PC-3 (cell line): ENCODE results near the gene ESCO1. TPM values are rescaled to one million over a fixed set of nuclear protein-coding genes. Genes with fewer than 3 reads are reported as not detected.

Source experiments
- ATAC-seq: fragments of 200-7000 bp; cut with Tn5 transposase; 2 replicates; pipeline ENCODE4 v1.9.1; 2020; ENCODE audit warnings: mild to moderate bottlenecking, moderate library complexity
- BruUV-seq: library from RNA; stranded (reverse); fragments of 400-500 nt; replicated peaks from 2 replicates; lab custom pipeline; 2021; lab: Mats Ljungman, UMichigan
- CTCF ChIA-PET: fragments of 300-600 bp; sonication (Branson Sonifier 250); formaldehyde crosslinking; loops from one replicate; lab custom pipeline; 2022; ENCODE audit warnings: antibody characterized with exemption; lab: Charles Lee
- POLR2A ChIA-PET: fragments of 300-600 bp; sonication (Branson Sonifier 250); formaldehyde crosslinking; loops from one replicate; lab custom pipeline; 2022; ENCODE audit warnings: antibody characterized with exemption; ENCODE audit not compliant: unreplicated experiment; lab: Charles Lee
- DNase-seq: peaks from one replicate; pipeline ENCODE4 v3.0.0-alpha.2; 2015
- H2AFZ ChIP-seq: fragments of 300-600 bp; sonication (generic); 2 replicates; pipeline ENCODE4 v1.6.0; 2016; ENCODE audit warnings: antibody characterized with exemption, low read length
- H3F3A ChIP-seq: fragments of 300-600 bp; sonication (generic); one replicate; pipeline ENCODE4 v1.6.0; 2017; ENCODE audit warnings: antibody characterized with exemption, low read length, control low read depth, mild to moderate bottlenecking; ENCODE audit not compliant: unreplicated experiment
- H3K27ac ChIP-seq: fragments of 300-600 bp; sonication (generic); 2 replicates; pipeline ENCODE4 v1.5.1; 2016; ENCODE audit warnings: mild to moderate bottlenecking, low read length
- H3K27me3 ChIP-seq: fragments of 300-600 bp; sonication (generic); 2 replicates; pipeline ENCODE4 v1.6.1; 2016; ENCODE audit warnings: low read length, mixed read lengths
- H3K36me3 ChIP-seq: fragments of 300-600 bp; sonication (generic); 2 replicates; pipeline ENCODE4 v1.6.1; 2016; ENCODE audit warnings: low read depth, mixed run types, low read length, mixed read lengths
- H3K4me1 ChIP-seq: fragments of 300-600 bp; sonication (generic); 2 replicates; pipeline ENCODE4 v1.5.1; 2016; ENCODE audit warnings: low read length; ENCODE audit not compliant: insufficient read depth
- H3K4me2 ChIP-seq: fragments of 300-600 bp; sonication (generic); 2 replicates; pipeline ENCODE4 v1.6.0; 2016; ENCODE audit warnings: low read length
- H3K4me3 ChIP-seq: fragments of 300-600 bp; sonication (generic); 2 replicates; pipeline ENCODE4 v1.5.1; 2016; ENCODE audit warnings: mild to moderate bottlenecking, low read length, mixed read lengths
- H3K79me2 ChIP-seq: fragments of 300-600 bp; sonication (generic); 2 replicates; pipeline ENCODE4 v1.6.1; 2017; ENCODE audit warnings: low read length, mixed read lengths
- H3K9ac ChIP-seq: fragments of 300-600 bp; sonication (generic); 2 replicates; pipeline ENCODE4 v1.6.0; 2016; ENCODE audit warnings: mild to moderate bottlenecking, low read length
- H3K9me2 ChIP-seq: fragments of 300-600 bp; sonication (generic); replicated peaks from 2 replicates; pipeline ENCODE4 v1.6.1; 2016; ENCODE audit warnings: mixed run types, low read length, mixed read lengths
- H3K9me3 ChIP-seq: fragments of 300-600 bp; sonication (generic); 2 replicates; pipeline ENCODE4 v1.6.1; 2016; ENCODE audit warnings: low read length, mixed read lengths
- H4K20me1 ChIP-seq: fragments of 300-600 bp; sonication (generic); 2 replicates; pipeline ENCODE4 v1.6.1; 2016; ENCODE audit warnings: low read length, mixed read lengths
- CTCF ChIP-seq: fragments of 300-600 bp; sonication (generic); conservative IDR thresholded peaks from 2 replicates; pipeline ENCODE4 v1.5.1; 2017; ENCODE audit warnings: antibody characterized with exemption, low read depth, mild to moderate bottlenecking, low read length
- EZH2 ChIP-seq: fragments of 300-600 bp; sonication (generic); IDR thresholded peaks from one replicate; pipeline ENCODE4 v1.6.1; 2017; ENCODE audit warnings: antibody characterized with exemption, mild to moderate bottlenecking, low read length; ENCODE audit not compliant: unreplicated experiment
- EZH2phosphoT487 ChIP-seq: fragments of 300-600 bp; sonication (generic); IDR thresholded peaks from 2 replicates; pipeline ENCODE4 v1.6.1; 2018; ENCODE audit warnings: mild to moderate bottlenecking, antibody characterized with exemption, low read length, borderline replicate concordance
- intact Hi-C: fragments of 100-400 bp; cut with micrococcal nuclease; formaldehyde crosslinking; loops from 2 replicates; pipeline ENCODE4 v1.9.0; 2023
- total RNA-seq: library from RNA; depleted of rRNA; stranded (reverse); fragments of >200 nt; gene quantifications from 2 replicates; pipeline ENCODE4 v1.2.3, GENCODE V29; 2014

The ESCO1 gene
- total RNA-seq, 1 experiment from 2014 or later: 17.0 TPM

- no peaks in the 10 kb centered on the region for H4K20me1 ChIP-seq
- H3K4me2 ChIP-seq: peak overlapping the region; percentile 29; the same call in 1 of the 2 replicates
- no peak overlapping the region for H2AFZ ChIP-seq
- H3K4me1 ChIP-seq: peaks cover 14% of the 10 kb centered on the region; the same call in 1 of the 2 replicates
- 0 out of 2 replicates have a peak overlapping the region, but pooled peaks have one; percentile 14 for H3K27ac ChIP-seq
- CTCF ChIA-PET: no interaction called here
- H3F3A ChIP-seq: no peaks in the 10 kb centered on the region
- ATAC-seq (peak; percentile 41; the same call in 1 of the 2 replicates), DNase-seq (peak; percentile 15)
- no peak for TF ChIP-seq CTCF
- no peaks in the 10 kb centered on the region for H3K79me2 ChIP-seq
- H3K9me3 ChIP-seq: no peaks in the 10 kb centered on the region
- no peaks in the 10 kb centered on the region for H3K9me2 ChIP-seq
- no peak overlapping the region for H3K4me3 ChIP-seq
- no peaks in the 10 kb centered on the region for H3K36me3 ChIP-seq
- intact Hi-C loops: no loop called here
- H3K27me3 ChIP-seq: no peaks in the 10 kb centered on the region
- POLR2A ChIA-PET: no interaction called here
- H3K9ac ChIP-seq: no peak overlapping the region
- BruUV-seq: no TSS peak
Measured at GRCh38 chr18:21484851-21485636, 115.5 kb downstream of the ESCO1 start.

- H3K4me3 ChIP-seq: no peak overlapping the region
- no peak overlapping the region for H3K4me2 ChIP-seq
- H3K27me3 ChIP-seq: no peaks in the 10 kb centered on the region
- BruUV-seq: no TSS peak
- no peak for ATAC-seq
- intact Hi-C loops: no loop called here
- no peaks in the 10 kb centered on the region for H3K79me2 ChIP-seq
- no peaks in the 10 kb centered on the region for H3K9me3 ChIP-seq
- H3K4me1 ChIP-seq: peaks cover 14% of the 10 kb centered on the region; the same call in 1 of the 2 replicates
- no peaks in the 10 kb centered on the region for H3K9me2 ChIP-seq
- no peak overlapping the region for H3K27ac ChIP-seq
- CTCF ChIA-PET: no interaction called here
- POLR2A ChIA-PET: no interaction called here
- no peaks in the 10 kb centered on the region for H3K36me3 ChIP-seq
- no peaks in the 10 kb centered on the region for H4K20me1 ChIP-seq
- H3K9ac ChIP-seq: no peak overlapping the region
- DNase-seq: no peak
- TF ChIP-seq CTCF (no peak), EZH2phosphoT487 (no peak), EZH2 (no peak)
- no peak overlapping the region for H2AFZ ChIP-seq
- H3F3A ChIP-seq: no peaks in the 10 kb centered on the region
Measured at GRCh38 chr18:21483051-21483450, 117.5 kb downstream of the ESCO1 start.

- BruUV-seq: no TSS peak
- no peak overlapping the region for H3K4me3 ChIP-seq
- peaks cover 14% of the 10 kb centered on the region; the same call in 1 of the 2 replicates for H3K4me1 ChIP-seq
- no peaks in the 10 kb centered on the region for H4K20me1 ChIP-seq
- no peak overlapping the region for H3K27ac ChIP-seq
- intact Hi-C loops: no loop called here
- H3K9me2 ChIP-seq: no peaks in the 10 kb centered on the region
- TF ChIP-seq CTCF (no peak), EZH2 (no peak), EZH2phosphoT487 (no peak)
- H3K27me3 ChIP-seq: no peaks in the 10 kb centered on the region
- POLR2A ChIA-PET: no interaction called here
- no peaks in the 10 kb centered on the region for H3K79me2 ChIP-seq
- no peaks in the 10 kb centered on the region for H3K9me3 ChIP-seq
- no peaks in the 10 kb centered on the region for H3F3A ChIP-seq
- no peak overlapping the region for H3K9ac ChIP-seq
- H2AFZ ChIP-seq: no peak overlapping the region
- CTCF ChIA-PET: no interaction called here
- DNase-seq (peak; percentile 24), ATAC-seq (peak; percentile 58; the same call in 1 of the 2 replicates)
- H3K36me3 ChIP-seq: no peaks in the 10 kb centered on the region
- H3K4me2 ChIP-seq: no peak overlapping the region
Measured at GRCh38 chr18:21481739-21482138, 118.8 kb downstream of the ESCO1 start.
